Measurements from ENCODE around the gene EFEMP1. TPM values are rescaled to one million over a fixed set of nuclear protein-coding genes. Genes with fewer than 3 reads are reported as not detected.
A peak's percentile ranks its signal among the peaks of the same experiment; 100 is the strongest.

EFEMP1 gene
- total RNA-seq, 1 donor from 2014 or later: 219 TPM

DNA sequence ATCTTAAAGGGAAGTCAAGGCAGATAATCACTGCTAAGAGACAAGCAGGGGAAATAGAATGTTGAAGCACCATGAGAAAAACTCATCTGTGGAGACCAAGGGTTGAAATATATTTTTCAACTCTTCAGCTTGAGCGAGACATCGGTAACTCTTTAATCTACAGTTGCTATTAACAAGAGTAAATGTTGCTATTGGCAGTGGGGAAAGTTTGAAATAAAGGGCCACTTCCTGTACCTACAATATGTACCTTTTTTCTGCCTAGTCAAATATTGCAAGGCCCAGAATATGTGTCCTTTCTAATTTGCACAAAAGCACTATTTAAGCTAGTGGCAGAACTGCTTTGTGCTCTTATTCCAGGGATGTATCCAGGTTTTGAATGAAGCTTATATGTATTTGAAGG lies 65.8 kb downstream of the EFEMP1 start:
- intact Hi-C loops (cut with DNase I): no loop called here
- TF ChIP-seq, protein P1, sequence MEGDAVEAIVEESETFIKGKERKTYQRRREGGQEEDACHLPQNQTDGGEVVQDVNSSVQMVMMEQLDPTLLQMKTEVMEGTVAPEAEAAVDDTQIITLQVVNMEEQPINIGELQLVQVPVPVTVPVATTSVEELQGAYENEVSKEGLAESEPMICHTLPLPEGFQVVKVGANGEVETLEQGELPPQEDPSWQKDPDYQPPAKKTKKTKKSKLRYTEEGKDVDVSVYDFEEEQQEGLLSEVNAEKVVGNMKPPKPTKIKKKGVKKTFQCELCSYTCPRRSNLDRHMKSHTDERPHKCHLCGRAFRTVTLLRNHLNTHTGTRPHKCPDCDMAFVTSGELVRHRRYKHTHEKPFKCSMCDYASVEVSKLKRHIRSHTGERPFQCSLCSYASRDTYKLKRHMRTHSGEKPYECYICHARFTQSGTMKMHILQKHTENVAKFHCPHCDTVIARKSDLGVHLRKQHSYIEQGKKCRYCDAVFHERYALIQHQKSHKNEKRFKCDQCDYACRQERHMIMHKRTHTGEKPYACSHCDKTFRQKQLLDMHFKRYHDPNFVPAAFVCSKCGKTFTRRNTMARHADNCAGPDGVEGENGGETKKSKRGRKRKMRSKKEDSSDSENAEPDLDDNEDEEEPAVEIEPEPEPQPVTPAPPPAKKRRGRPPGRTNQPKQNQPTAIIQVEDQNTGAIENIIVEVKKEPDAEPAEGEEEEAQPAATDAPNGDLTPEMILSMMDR (IDR thresholded peaks at IDR 0.05): no peak
- H3K36me3 ChIP-seq: no peaks in the 10 kb centered on the region
- peaks cover 20% of the 10 kb centered on the region for H3K4me1 ChIP-seq
- DNase-seq (no peak), ATAC-seq (no peak)
- no peaks in the 10 kb centered on the region for H3K27me3 ChIP-seq (ENCODE audit: low read depth)
- H3K4me3 ChIP-seq: no peak overlapping the region
- H3K27ac ChIP-seq: no peak overlapping the region
- H3K9me3 ChIP-seq: no peaks in the 10 kb centered on the region

DNA sequence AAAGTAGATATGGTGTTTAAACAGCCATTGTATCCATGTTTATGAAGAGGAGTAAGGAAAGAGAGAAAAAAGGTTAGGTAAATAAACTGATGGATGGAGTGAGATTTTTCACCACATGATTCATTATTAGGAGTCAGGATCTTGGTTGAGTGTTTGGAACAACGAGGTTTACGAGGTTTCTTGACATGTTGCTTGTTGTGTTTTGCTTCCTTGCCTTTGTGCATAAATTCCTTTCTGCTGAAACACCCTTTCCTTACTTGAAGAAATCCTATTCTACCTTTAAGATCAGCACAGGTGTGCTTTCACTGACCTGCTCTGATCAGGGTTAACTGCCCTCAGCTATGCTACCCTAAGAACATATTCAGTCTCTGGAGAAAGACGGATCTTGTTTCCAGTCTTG lies 66.6 kb downstream of the EFEMP1 start:
- TF ChIP-seq, protein P1 (IDR thresholded peaks at IDR 0.05): no peak
- peaks cover 11% of the 10 kb centered on the region for H3K4me1 ChIP-seq
- no peaks in the 10 kb centered on the region for H3K36me3 ChIP-seq
- no peak for ATAC-seq
- no peak overlapping the region for H3K27ac ChIP-seq
- DNase-seq: no peak
- H3K4me3 ChIP-seq: no peak overlapping the region
- no peaks in the 10 kb centered on the region for H3K27me3 ChIP-seq (ENCODE audit: low read depth)
- intact Hi-C loops (cut with DNase I): no loop called here
- H3K9me3 ChIP-seq: no peaks in the 10 kb centered on the region

DNA sequence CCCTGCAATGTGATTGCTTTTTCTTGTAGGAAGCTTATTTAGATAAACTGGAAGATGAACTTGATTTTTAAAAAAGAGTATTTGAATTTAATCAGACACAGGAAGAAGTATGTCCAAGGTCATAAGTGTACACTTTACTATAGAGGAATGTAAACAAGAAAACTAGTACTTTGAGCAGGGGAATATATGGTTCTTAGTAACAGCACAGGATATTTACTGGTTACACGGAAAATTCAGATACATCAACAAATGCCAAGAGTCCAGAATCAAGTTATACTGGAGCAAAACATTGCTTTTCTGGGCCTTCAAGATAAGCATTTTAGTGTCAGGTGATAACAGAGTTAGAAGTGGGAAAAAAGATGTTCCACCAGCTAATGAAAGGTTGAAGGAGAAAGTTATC lies 75.5 kb downstream of the EFEMP1 start:
- no peaks in the 10 kb centered on the region for H3K36me3 ChIP-seq

DNA sequence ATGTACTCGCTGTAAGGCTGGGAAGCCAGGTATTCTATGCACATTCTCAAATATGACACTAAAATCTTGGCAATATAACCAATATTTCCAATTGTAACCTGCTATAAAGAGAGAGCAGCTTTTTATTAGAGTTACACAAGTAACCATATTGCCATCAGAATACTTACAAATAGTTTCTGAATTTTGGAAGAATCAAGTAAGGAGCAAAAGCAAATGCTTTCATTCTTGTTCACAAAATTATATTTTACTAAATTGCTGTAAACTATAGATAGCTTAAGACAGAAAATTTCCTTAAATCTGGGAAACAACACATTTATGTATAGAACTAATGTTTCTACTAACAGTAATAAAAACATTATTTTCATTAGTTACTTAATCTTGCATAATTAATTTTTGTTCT lies 77.2 kb downstream of the EFEMP1 start:
- ATAC-seq: no peak
- intact Hi-C loops (cut with DNase I): no loop called here
- TF ChIP-seq, protein P1 (IDR thresholded peaks at IDR 0.05): no peak
- Histone ChIP-seq H3K4me1 (peaks cover 27% of the 10 kb centered on the region), H3K27me3 (ENCODE audit: low read depth) (no peaks in the 10 kb centered on the region), H3K27ac (no peak overlapping the region), H3K36me3 (no peaks in the 10 kb centered on the region), H3K9me3 (no peaks in the 10 kb centered on the region), H3K4me3 (no peak overlapping the region)
- DNase-seq: no peak

More for the DNA sequence above, 75.5 kb downstream of the EFEMP1 start:
- Histone ChIP-seq H3K9me3 (no peaks in the 10 kb centered on the region), H3K4me3 (no peak overlapping the region), H3K27me3 (ENCODE audit: low read depth) (no peaks in the 10 kb centered on the region), H3K27ac (no peak overlapping the region), H3K4me1 (peaks cover 11% of the 10 kb centered on the region)
- TF ChIP-seq, protein P1 (IDR thresholded peaks at IDR 0.05): no peak
- no peak for DNase-seq
- ATAC-seq: no peak
- intact Hi-C loops (cut with DNase I): no loop called here

DNA sequence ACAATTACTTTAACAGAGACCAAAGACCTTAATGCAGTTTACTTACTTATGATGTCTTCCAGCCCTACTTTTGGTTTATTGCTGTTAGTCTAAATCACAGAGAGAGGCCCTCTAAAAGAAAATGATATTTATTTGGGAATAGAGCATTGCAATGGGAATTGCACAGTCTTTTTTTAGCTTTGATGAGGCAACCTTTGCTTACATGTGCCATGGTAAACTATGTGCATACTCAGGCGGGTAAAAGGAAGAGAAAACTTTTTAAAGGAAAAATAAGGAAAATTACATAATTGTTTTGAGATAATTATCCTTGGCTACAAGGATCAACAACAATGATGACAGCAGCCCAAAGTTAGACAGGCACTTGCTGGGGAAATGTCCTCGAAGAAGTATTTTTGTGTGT lies 78.6 kb downstream of the EFEMP1 start:
- Histone ChIP-seq H3K36me3 (no peaks in the 10 kb centered on the region), H3K27ac (peak overlapping the region; percentile 54), H3K4me1 (peaks cover 27% of the 10 kb centered on the region), H3K27me3 (ENCODE audit: low read depth) (no peaks in the 10 kb centered on the region), H3K4me3 (no peak overlapping the region), H3K9me3 (no peaks in the 10 kb centered on the region)
- no peak for DNase-seq
- intact Hi-C loops (cut with DNase I): no loop called here
- TF ChIP-seq, protein P1 (IDR thresholded peaks at IDR 0.05): no peak
- ATAC-seq: no peak

DNA sequence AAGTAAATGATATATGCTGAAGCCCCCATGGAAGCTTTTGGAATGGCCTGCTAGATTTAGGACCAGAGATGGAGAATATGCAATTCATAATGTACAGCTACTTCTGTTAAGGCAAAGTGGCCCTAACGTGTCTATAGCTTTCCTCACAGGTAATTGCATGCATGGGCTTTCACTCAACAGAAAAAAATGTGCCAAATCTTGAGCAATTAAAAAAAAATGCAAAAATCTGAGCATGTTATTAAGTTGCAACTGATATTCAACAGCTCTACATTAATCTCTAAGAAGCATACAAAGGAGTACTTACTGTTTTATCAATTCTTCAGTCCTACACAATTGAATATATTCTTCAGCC lies 79.6 kb downstream of the EFEMP1 start:
- TF ChIP-seq, protein P1 (IDR thresholded peaks at IDR 0.05): no peak
- no peak overlapping the region for H3K4me3 ChIP-seq
- no peaks in the 10 kb centered on the region for H3K36me3 ChIP-seq
- peaks cover 27% of the 10 kb centered on the region for H3K4me1 ChIP-seq
- intact Hi-C loops (cut with DNase I): no loop called here
- no peaks in the 10 kb centered on the region for H3K27me3 ChIP-seq (ENCODE audit: low read depth)
- no peaks in the 10 kb centered on the region for H3K9me3 ChIP-seq
- ATAC-seq (no peak), DNase-seq (no peak)
- H3K27ac ChIP-seq: peak overlapping the region; percentile 54

All from lower lobe of right lung (tissue), 2 donors.